IMR-90 (cell line): Measurements from ENCODE around the gene SCYGR6. TPM values are rescaled to one million over a fixed set of nuclear protein-coding genes. Genes with fewer than 3 reads are reported as not detected.

Experiments used
- ATAC-seq: fragments of 200-7000 bp; cut with Tn5 transposase; 2 replicates; pipeline ENCODE4 v1.9.1; 2020; ENCODE audit warnings: low read depth, mild to moderate bottlenecking, moderate library complexity
- BruUV-seq: library from RNA; stranded (reverse); fragments of 400-500 nt; replicated peaks from 2 replicates; lab custom pipeline; 2021; lab: Mats Ljungman, UMichigan
- CTCF ChIA-PET: fragments of 300-600 bp; formaldehyde crosslinking; extraction: SDS; loops from one replicate; lab custom pipeline; 2021; ENCODE audit warnings: antibody characterized with exemption; lab: Yijun Ruan, JAX
- POLR2A ChIA-PET: fragments of 300-600 bp; sonication (Branson Sonifier 250); formaldehyde crosslinking; loops from one replicate; lab custom pipeline; 2022; ENCODE audit warnings: antibody characterized with exemption; ENCODE audit not compliant: unreplicated experiment; lab: Charles Lee
- DNase-seq: peaks from one replicate; pipeline ENCODE4 v3.0.0; 2013
- H2AFZ ChIP-seq: replicated peaks from 2 replicates; pipeline ENCODE3; 2013; ENCODE audit warnings: low read length, mild to moderate bottlenecking; ENCODE audit not compliant: poor library complexity
- H2AK5ac ChIP-seq: 2 replicates; pipeline ENCODE4 v1.6.1; 2013; ENCODE audit warnings: low read depth, low read length, inconsistent platforms
- H2AK9ac ChIP-seq: replicated peaks from 2 replicates; pipeline ENCODE3; 2013; ENCODE audit warnings: mild to moderate bottlenecking, low read depth, low read length, moderate library complexity; ENCODE audit not compliant: poor library complexity
- H2BK120ac ChIP-seq: 2 replicates; pipeline ENCODE4 v1.6.1; 2013; ENCODE audit warnings: low read depth, low read length, inconsistent platforms
- H2BK15ac ChIP-seq: 3 replicates; pipeline ENCODE4 v1.6.1; 2013; ENCODE audit warnings: low read depth, low read length, inconsistent platforms
- H2BK20ac ChIP-seq: 2 replicates; pipeline ENCODE4 v1.6.1; 2013; ENCODE audit warnings: low read depth, mild to moderate bottlenecking, inconsistent platforms, low read length, moderate library complexity
- H2BK5ac ChIP-seq: 2 replicates; pipeline ENCODE4 v1.6.1; 2013; ENCODE audit warnings: mild to moderate bottlenecking, low read depth, low read length, inconsistent platforms; ENCODE audit not compliant: poor library complexity, severe bottlenecking
- H3K14ac ChIP-seq: replicated peaks from 2 replicates; pipeline ENCODE4 v1.6.1; 2013; ENCODE audit warnings: low read depth, low read length, inconsistent platforms
- H3K18ac ChIP-seq: 2 replicates; pipeline ENCODE4 v1.6.1; 2013; ENCODE audit warnings: low read depth, low read length, control low read depth
- H3K23ac ChIP-seq: 2 replicates; pipeline ENCODE4 v1.6.1; 2013; ENCODE audit warnings: low read depth, low read length, inconsistent platforms
- H3K27ac ChIP-seq: 2 replicates; pipeline ENCODE4 v1.5.1; 2013; ENCODE audit warnings: mild to moderate bottlenecking, control low read depth, low read length; ENCODE audit not compliant: insufficient read depth
- H3K27me3 ChIP-seq: 2 replicates; pipeline ENCODE4 v1.6.1; 2013; ENCODE audit warnings: low read length; ENCODE audit not compliant: control insufficient read depth, insufficient read depth
- H3K36me3 ChIP-seq: 2 replicates; pipeline ENCODE4 v1.6.1; 2013; ENCODE audit warnings: low read length, mixed read lengths; ENCODE audit not compliant: control insufficient read depth, insufficient read depth
- H3K4ac ChIP-seq: 2 replicates; pipeline ENCODE4 v1.6.1; 2013; ENCODE audit warnings: low read depth, low read length, inconsistent platforms
- H3K4me1 ChIP-seq: 2 replicates; pipeline ENCODE4 v1.6.1; 2013; ENCODE audit warnings: low read length, mixed read lengths; ENCODE audit not compliant: control insufficient read depth, insufficient read depth
- H3K4me2 ChIP-seq: 2 replicates; pipeline ENCODE4 v1.6.1; 2013; ENCODE audit warnings: low read depth, mild to moderate bottlenecking, control low read depth, low read length, moderate library complexity
- H3K4me3 ChIP-seq: 2 replicates; pipeline ENCODE4 v1.5.1; 2013; ENCODE audit warnings: low read depth, mild to moderate bottlenecking, control low read depth, low read length, moderate library complexity; ENCODE audit not compliant: insufficient read depth
- H3K56ac ChIP-seq: 2 replicates; pipeline ENCODE4 v1.6.1; 2013; ENCODE audit warnings: low read length, inconsistent platforms; ENCODE audit not compliant: insufficient read depth; ENCODE audit errors: extremely low read depth
- H3K79me1 ChIP-seq, 2 experiments: 2 replicates each; pipeline ENCODE4 v1.6.1; 2013; ENCODE audit warnings: low read length in 2 of 2, inconsistent platforms in 1 of 2, low read depth in 1 of 2
- H3K9ac ChIP-seq: 2 replicates; pipeline ENCODE4 v1.6.1; 2013; ENCODE audit warnings: low read depth, low read length, control low read depth
- H3K9me1 ChIP-seq: 2 replicates; pipeline ENCODE4 v1.6.1; 2013; ENCODE audit warnings: low read length, inconsistent platforms; ENCODE audit not compliant: insufficient read depth
- H3K9me3 ChIP-seq: 2 replicates; pipeline ENCODE4 v1.6.1; 2013; ENCODE audit warnings: low read length; ENCODE audit not compliant: control insufficient read depth, insufficient read depth
- H4K20me1 ChIP-seq: 2 replicates; pipeline ENCODE4 v1.6.1; 2013; ENCODE audit warnings: low read length, inconsistent platforms; ENCODE audit not compliant: insufficient read depth
- H4K5ac ChIP-seq: 2 replicates; pipeline ENCODE4 v1.6.1; 2013; ENCODE audit warnings: mild to moderate bottlenecking, low read depth, low read length, control low read depth
- H4K8ac ChIP-seq, 2 experiments: 2 replicates each; pipeline ENCODE4 v1.6.1; 2013; ENCODE audit warnings: low read depth in 2 of 2, low read length in 2 of 2, control low read depth in 1 of 2, inconsistent platforms in 1 of 2
- H4K91ac ChIP-seq: 2 replicates; pipeline ENCODE4 v1.6.1; 2013; ENCODE audit warnings: low read depth, low read length, inconsistent platforms; ENCODE audit not compliant: insufficient read depth
- BHLHE40 ChIP-seq: fragments of 150-350 bp; IDR thresholded peaks from 2 replicates; pipeline ENCODE4 v1.6.1; 2016; ENCODE audit warnings: mild to moderate bottlenecking, low read depth, low read length
- CEBPB ChIP-seq: IDR thresholded peaks from 2 replicates; pipeline ENCODE4 v1.6.1; 2012; ENCODE audit warnings: low read depth, low read length, improper control_type of control experiment
- CHD1 ChIP-seq: IDR thresholded peaks from 2 replicates; pipeline ENCODE4 v1.6.1; 2012; ENCODE audit warnings: low read depth, low read length, improper control_type of control experiment
- CTCF ChIP-seq: conservative IDR thresholded peaks from 2 replicates; pipeline ENCODE4 v1.5.1; 2012; ENCODE audit warnings: mild to moderate bottlenecking, low read depth, low read length, improper control_type of control experiment
- ELK1 ChIP-seq: fragments of 150-350 bp; IDR thresholded peaks from 2 replicates; pipeline ENCODE4 v1.6.1; 2016; ENCODE audit warnings: low read depth, mild to moderate bottlenecking, low read length, moderate library complexity, borderline replicate concordance
- FOS ChIP-seq: fragments of 150-350 bp; IDR thresholded peaks from 2 replicates; pipeline ENCODE4 v1.6.1; 2016; ENCODE audit warnings: low read depth, low read length
- MAFK ChIP-seq: IDR thresholded peaks from 2 replicates; pipeline ENCODE4 v1.6.1; 2012; ENCODE audit warnings: low read depth, low read length, improper control_type of control experiment
- MAZ ChIP-seq: IDR thresholded peaks from 2 replicates; pipeline ENCODE4 v1.6.1; 2012; ENCODE audit warnings: low read depth, mild to moderate bottlenecking, low read length, improper control_type of control experiment, moderate library complexity, borderline replicate concordance
- MXI1 ChIP-seq: IDR thresholded peaks from 2 replicates; pipeline ENCODE4 v1.6.1; 2012; ENCODE audit warnings: low read depth, mild to moderate bottlenecking, low read length, moderate library complexity, borderline replicate concordance
- NFE2L2 ChIP-seq: fragments of 150-350 bp; IDR thresholded peaks from 2 replicates; pipeline ENCODE4 v1.6.1; 2016; ENCODE audit warnings: low read depth, mild to moderate bottlenecking, low read length
- POLR2A ChIP-seq: IDR thresholded peaks from 2 replicates; pipeline ENCODE4 v1.6.1; 2012; ENCODE audit warnings: mild to moderate bottlenecking, low read depth, low read length
- RAD21 ChIP-seq: IDR thresholded peaks from 2 replicates; pipeline ENCODE4 v1.6.1; 2012; ENCODE audit warnings: low read length, improper control_type of control experiment
- RCOR1 ChIP-seq: IDR thresholded peaks from 2 replicates; pipeline ENCODE4 v1.6.1; 2012; ENCODE audit warnings: mild to moderate bottlenecking, low read length, improper control_type of control experiment; ENCODE audit not compliant: insufficient replicate concordance
- RFX5 ChIP-seq: IDR thresholded peaks from 2 replicates; pipeline ENCODE4 v1.8.0; 2012; ENCODE audit warnings: low read depth, mild to moderate bottlenecking, low read length, moderate library complexity
- SMC3 ChIP-seq: fragments of 150-350 bp; IDR thresholded peaks from 2 replicates; pipeline ENCODE4 v1.6.1; 2016; ENCODE audit warnings: low read depth, mild to moderate bottlenecking, antibody characterized with exemption, low read length, moderate library complexity
- USF2 ChIP-seq: fragments of 150-350 bp; IDR thresholded peaks from 2 replicates; pipeline ENCODE4 v1.6.1; 2017; ENCODE audit warnings: mild to moderate bottlenecking, antibody characterized with exemption, low read length, low read depth
- WGBS, 2 experiments: methylation state at CpG; one replicate each; pipeline versions ENCODE4 v1.1.5 to v1.1.7; 2013; ENCODE audit warnings: missing lambda C conversion rate in 2 of 2; ENCODE audit not compliant: insufficient read length in 1 of 2; ENCODE audit errors: extremely low coverage in 2 of 2; 5-methylcytosine and 5-hydroxymethylcytosine counted together
- dilution Hi-C: fragments of 300-500 bp; cut with HindIII; formaldehyde crosslinking; loops from one replicate; pipeline ENCODE4 v1.14.3; 2018; ENCODE audit warnings: low sequenced_read_pairs; ENCODE audit not compliant: unreplicated experiment
- in situ Hi-C: fragments of 300-500 bp; cut with MboI; formaldehyde crosslinking; loops from 3 replicates; pipeline ENCODE4 v1.14.3; 2019; ENCODE audit warnings: low sequenced_read_pairs, inconsistent platforms, mixed read lengths
- intact Hi-C: fragments of 100-400 bp; cut with micrococcal nuclease; formaldehyde crosslinking; loops from 2 replicates; pipeline ENCODE4 v1.10.0; 2022
- polyA plus RNA-seq, 3 experiments: library from polyadenylated mRNA; depleted of rRNA; stranded (reverse); fragments of >200 nt; gene quantifications; 2 replicates each; pipeline ENCODE4 v1.2.3, GENCODE V29; 2012; ENCODE audit warnings: low replicate concordance in 1 of 3
- total RNA-seq: library from RNA; depleted of rRNA; stranded (reverse); fragments of >200 nt; gene quantifications from 2 replicates; pipeline ENCODE4 v1.2.3, GENCODE V29; 2012

The SCYGR6 gene
- total and polyA plus RNA-seq, 2 of the 4 experiments (the other 2 are of a cell fraction) = not detected

GRCh38 chr2:227677928-227678327 lies 46.6 kb downstream of the SCYGR6 start:
- no peak overlapping the region for H2AK5ac ChIP-seq
- ChIA-PET CTCF (no interaction called here), POLR2A (no interaction called here)
- dilution Hi-C loops (no loop called here), in situ Hi-C loops (no loop called here), intact Hi-C loops (no loop called here)
- no peak overlapping the region for H3K56ac ChIP-seq
- no peak overlapping the region for H4K8ac ChIP-seq
- H3K79me1 ChIP-seq = no peaks in the 10 kb centered on the region
- H2AFZ ChIP-seq = no peak overlapping the region
- no TSS peak for BruUV-seq
- no peak overlapping the region for H3K14ac ChIP-seq
- no peak overlapping the region for H3K4ac ChIP-seq
- H2BK120ac ChIP-seq = no peak overlapping the region
- ATAC-seq (no peak), DNase-seq (no peak)
- H3K9ac ChIP-seq = no peak overlapping the region
- no peak overlapping the region for H3K23ac ChIP-seq
- no peak overlapping the region for H2AK9ac ChIP-seq
- WGBS, 2 experiments = no CpG with 5 or more reads among the region's 3 CpGs
- no peaks in the 10 kb centered on the region for H3K27me3 ChIP-seq
- no peak overlapping the region for H3K4me3 ChIP-seq
- H3K9me3 ChIP-seq = no peaks in the 10 kb centered on the region
- no peaks in the 10 kb centered on the region for H3K4me1 ChIP-seq
- H3K36me3 ChIP-seq = no peaks in the 10 kb centered on the region
- H2BK20ac ChIP-seq = no peak overlapping the region
- no peak overlapping the region for H2BK15ac ChIP-seq
- no peak overlapping the region for H3K18ac ChIP-seq
- H4K20me1 ChIP-seq = no peaks in the 10 kb centered on the region
- no peak overlapping the region for H4K91ac ChIP-seq
- H4K5ac ChIP-seq = no peak overlapping the region
- TF ChIP-seq SMC3 (no peak), CTCF (no peak), BHLHE40 (no peak), POLR2A (no peak), MAFK (no peak), RCOR1 (no peak), NFE2L2 (no peak), ELK1 (no peak), RFX5 (no peak), CEBPB (no peak), FOS (no peak), CHD1 (no peak), RAD21 (no peak), MXI1 (no peak), MAZ (no peak), USF2 (no peak)
- no peak overlapping the region for H3K27ac ChIP-seq
- no peak overlapping the region for H3K4me2 ChIP-seq
- no peaks in the 10 kb centered on the region for H3K9me1 ChIP-seq
- no peak overlapping the region for H2BK5ac ChIP-seq
